Cardiac septum (tissue), 1 donor: ENCODE measurements around the gene TUBAL3. TPM values are rescaled to one million over a fixed set of nuclear protein-coding genes. Genes with fewer than 3 reads are reported as not detected.
A peak's percentile ranks its signal among the peaks of the same experiment; 100 is the strongest.
"Not testable (repeated sequence)": the region's sequence is repeated elsewhere in the genome, so short reads cannot be mapped to it uniquely, and the experiment has no call there.

Experiments
- DNase-seq: peaks from one replicate; pipeline ENCODE4 v3.0.0-alpha.2; 2020; ENCODE audit warnings: low spot score
- intact Hi-C: fragments of 100-400 bp; cut with DNase I; formaldehyde crosslinking; loops from one replicate; pipeline ENCODE4 v1.14.0; 2022
- total RNA-seq: library from RNA; stranded (reverse); fragmentation: NEBNext Ultra II Directional; extraction: Animal tissue kit (Norgen Biotek cat#: 25700); gene quantifications from one replicate; pipeline ENCODE4 v1.2.1, GENCODE V29; 2021
- donor health status: DM: no; HTN: no; CAD: no.

Gene TUBAL3
- total RNA-seq, 1 donor from 2014 or later = 0.40 TPM

DNA sequence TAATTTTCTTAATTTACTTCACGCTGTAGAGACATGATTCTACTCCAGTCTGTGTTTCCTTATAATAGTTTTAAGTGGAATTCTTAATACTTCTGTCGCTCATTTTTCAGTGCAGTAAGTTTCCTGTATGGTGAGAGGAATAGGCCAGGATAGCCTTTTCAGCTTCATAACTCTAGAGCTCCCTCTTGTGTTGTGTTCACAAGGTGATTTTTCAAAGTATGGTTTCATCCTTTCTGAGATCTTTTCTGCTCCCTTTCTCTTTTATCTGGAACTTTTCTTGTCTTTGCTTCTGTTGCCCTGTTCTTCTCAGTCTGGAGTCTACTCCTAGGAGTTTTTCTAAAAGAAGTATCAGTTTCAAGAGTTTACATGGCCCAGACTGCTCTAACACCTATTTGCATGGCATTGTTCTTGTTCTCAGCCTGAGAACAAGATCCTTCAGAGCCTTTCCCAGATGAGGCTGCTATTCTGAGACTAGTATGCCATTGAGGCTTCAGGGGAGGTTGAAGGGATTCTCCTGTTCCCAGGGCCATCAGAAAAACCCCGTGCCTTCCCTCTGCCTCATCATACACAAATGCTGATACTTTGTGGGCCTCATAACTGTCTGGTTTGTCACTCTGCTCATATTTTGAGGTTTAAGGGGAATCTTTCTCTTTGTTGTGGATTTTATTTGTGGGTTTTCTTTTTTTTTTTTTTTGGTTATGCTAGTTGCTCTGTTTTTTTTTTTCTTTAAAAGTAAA, 29.6 kb upstream of the TUBAL3 start:
- no peak for DNase-seq
- intact Hi-C loops = loop anchor here (5.0 kb wide), 2 partner anchors 47 to 587 kb away; no protein-coding TSS in a partner anchor

DNA sequence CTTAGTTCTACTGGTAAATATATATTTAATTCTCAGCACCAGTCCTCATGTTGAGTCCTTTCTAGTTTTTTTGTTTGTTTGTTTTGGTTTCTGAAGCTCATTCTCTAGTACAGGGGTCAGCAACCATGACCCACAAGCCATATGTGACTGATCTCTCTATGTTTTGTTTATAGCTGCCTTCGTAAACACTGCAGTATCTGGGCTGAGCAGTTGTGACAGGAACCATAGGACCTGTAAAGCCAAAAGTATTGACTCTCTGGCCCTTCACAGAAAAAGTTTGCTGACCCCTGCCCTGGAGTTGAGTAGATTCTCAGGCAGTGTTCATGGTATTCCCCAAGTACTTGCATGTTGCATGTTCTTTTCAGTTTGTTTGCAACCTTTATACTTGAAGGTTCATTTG, 28.6 kb upstream of the TUBAL3 start:
- intact Hi-C loops = loop anchor here (5.0 kb wide), 2 partner anchors 46 to 586 kb away; no protein-coding TSS in a partner anchor
- DNase-seq = no peak

DNA sequence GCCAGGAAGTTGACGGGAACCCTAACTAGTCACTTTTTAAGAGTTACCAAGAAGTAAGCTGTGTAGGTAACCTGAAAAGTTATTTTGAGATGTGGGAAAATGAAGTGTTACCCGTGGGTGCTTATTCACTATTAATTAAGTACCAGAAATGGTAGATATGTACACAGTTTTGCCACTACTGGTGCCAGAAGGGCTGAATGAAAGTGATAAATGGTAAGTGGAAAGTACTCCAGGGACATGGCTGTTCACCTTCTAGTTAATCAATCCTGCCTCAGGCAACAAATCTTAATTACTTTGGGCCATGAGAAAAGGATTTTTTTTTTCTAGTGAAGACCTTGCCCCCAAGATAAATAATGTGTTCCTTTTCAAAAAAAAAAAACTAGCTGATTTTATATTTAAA, 23.5 kb upstream of the TUBAL3 start:
- DNase-seq = no peak
- intact Hi-C loops = no loop called here

DNA sequence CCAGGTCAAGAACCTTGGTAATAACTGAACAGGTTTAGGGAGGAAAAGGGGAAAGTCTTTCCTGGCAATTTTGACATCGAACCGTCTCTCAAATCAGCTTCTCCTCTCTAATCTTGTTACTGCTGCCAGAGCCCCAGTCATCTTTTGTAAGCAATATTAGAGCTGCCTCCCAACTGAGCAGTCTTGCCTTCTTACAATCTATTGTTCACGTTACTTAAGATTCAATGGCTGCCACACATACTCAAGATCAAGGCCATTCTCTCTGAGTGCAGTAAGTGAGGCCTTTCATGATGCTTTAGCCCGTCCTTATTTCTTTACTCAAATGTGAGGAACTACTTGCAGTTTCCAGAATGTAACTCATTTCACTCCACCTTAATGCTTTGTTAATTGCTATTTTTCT, 20.1 kb upstream of the TUBAL3 start:
- DNase-seq = no peak
- intact Hi-C loops = no loop called here

DNA sequence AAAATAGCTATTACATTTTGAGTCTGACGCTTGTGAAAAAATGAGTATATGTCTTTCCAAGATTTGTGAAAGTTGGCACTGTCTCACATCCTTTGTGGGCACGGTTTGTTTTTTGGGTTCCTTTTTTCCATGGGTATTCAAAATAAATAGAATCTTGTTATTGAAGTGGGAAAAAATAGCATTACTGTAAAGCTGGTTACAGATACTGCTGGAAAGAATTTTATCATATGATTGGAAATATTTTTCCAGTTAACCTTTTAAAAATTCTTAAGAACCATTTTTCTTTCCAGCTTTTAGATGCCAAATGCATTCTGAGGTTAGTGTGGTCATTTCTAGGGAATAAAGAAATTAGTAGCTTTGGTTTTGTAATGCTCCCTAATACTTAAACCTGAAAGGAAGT, 19.1 kb upstream of the TUBAL3 start:
- intact Hi-C loops = no loop called here
- no peak for DNase-seq

DNA sequence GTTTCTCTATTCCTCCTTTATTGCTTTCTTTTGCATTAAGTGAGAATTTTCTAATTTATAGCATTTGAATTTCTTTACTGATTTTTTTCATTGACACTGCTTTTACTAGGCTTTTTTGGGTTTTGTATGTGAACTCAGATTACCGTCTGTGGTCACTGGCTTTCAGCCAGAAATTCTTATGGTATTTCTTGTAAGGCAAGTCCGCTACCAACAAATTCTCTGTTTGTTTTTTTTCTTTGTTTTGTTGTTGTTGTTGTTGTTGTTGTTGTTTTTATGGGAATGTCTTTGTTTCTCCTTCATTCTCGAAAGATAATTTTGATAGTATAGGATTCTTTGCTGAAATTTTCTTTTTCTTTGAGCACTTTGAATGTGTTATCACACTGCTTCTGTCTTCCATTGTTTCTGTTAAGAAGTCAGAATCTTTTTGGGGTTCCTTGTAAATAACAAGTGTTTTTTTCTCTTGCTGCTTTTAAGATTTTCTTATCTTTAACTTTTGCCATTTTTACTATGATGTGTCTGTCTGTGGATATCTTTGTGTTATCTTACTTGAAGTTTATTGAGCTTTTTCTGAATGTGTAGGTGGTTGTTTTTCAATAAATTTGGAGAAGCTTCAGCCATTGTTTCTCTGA, 15.0 kb upstream of the TUBAL3 start:
- no peak for DNase-seq
- intact Hi-C loops = loop anchor here (10.0 kb wide), 1 partner anchor 575 kb away; no protein-coding TSS in a partner anchor

DNA sequence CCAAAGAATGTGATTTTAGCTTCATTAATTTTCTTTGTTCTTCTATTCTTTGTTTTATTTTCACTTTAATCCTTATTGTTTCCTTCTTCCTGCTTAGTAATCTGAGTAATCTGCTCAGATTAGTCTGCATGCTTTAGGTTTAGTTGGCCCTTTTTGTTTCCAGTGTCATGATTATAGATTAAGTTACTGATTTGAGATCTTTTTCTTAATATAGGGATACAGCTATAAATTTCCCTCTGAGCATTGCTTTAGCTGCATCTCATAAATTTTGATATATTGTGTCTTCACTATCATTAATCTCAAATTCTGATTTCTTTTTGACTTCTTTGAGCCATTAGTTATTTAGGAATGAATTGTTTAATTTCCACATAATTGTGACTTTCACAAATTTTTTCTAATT, 14.0 kb upstream of the TUBAL3 start:
- intact Hi-C loops = loop anchor here (10.0 kb wide), 1 partner anchor 574 kb away; no protein-coding TSS in a partner anchor
- DNase-seq = no peak

DNA sequence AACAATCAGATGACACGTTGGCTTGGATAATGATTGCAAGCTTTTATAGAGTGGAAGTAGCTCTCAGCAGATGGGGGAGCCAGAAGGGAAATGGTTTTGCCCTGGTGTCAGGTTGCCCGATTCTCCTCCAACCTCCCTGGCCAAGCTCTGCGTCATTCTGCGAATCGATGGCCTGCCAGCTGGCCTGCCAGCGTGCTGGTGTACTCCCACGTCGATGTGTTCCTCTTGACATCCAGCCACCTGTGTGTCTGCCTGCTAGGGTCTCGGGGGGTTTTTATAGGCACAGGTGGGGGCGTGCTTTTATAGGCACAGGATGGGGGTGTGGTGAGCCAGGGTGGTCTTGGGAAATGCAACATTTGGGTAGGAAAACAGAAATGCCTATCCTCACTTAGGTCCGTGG, 12.4 kb upstream of the TUBAL3 start:
- no peak for DNase-seq
- intact Hi-C loops = loop anchor here (10.0 kb wide), 1 partner anchor 572 kb away; no protein-coding TSS in a partner anchor

DNA sequence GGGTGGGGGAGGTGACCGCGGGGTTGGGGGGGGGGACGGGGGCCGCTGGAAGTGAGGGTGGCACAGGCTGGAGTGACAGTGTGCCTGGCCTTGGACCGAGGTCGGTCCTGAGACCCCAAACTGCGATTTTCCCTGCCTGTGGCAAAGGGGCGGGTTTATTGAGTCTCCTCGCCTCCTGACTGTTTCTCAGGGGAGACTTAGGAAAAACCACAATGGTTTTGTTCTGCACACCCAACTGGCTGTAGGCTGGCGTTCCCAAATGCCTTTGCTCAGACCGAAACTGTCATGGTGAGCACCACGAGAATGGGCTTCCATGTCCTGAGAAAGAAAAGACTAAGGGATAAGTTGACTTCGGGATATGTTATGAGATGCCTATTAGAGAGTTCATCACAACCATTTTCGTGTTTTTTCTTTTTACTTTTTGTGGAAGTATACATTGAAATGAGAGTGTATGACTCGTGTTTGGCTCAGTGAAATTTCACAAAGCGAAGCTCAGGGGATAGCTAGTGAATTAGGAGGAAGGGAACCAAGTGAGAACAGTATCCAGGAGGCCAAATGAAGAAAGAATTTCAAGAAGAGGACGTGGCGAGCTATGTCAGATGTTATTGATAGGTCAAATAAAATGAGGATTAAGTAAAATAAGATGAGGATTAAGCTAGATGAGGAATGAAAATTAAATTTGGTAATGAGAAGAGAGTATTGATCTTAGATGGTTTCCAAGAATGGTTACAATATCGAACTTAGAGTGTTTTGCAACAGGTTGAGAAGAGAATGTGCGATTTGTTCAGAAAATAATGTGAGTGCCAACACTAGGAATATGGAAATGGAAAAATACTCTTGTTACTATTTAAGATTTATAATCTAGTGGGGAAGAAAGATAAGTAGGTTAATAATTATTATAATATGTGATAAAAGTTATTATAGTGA, 8.6 kb upstream of the TUBAL3 start:
- intact Hi-C loops = loop anchor here (10.0 kb wide), 1 partner anchor 568 kb away; no protein-coding TSS in a partner anchor
- no peak for DNase-seq

DNA sequence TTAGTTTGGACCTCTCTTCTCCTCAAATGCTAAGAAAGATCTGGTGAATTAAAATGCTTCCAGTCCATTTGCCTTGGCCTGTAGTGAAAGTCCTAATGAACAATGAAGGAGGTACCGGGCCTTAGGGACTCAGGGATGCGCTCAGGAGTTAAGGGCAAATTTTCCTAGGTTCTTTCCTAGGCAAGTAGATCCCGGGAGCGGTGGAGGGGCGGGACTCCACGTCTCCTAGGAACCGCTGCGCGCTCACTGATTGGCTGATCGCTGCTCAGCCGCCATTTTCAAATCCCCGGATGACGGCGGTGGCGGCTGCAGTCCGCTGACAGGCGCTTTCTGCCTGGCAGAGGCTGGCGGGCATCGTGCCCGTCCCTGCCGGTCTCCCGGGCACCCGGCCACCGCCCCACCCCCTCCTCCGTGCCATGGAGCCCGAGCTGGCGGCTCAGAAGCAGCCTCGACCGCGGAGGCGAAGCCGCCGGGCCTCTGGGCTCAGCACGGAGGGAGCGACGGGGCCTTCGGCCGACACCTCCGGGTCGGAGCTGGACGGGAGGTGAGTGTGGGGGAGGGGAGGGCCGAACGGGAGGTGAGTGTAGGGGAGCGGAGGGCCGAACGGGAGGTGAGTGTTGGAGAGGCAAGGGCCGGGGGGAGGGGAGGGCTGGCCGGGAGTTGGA, 7.8 kb upstream of the TUBAL3 start, which contains the start of gene NET1:
Gene NET1, plus strand, starts transcription at position 281 of the 665 bp plus-strand sequence. Its CDS starts 136 bp downstream, at position 417.
- intact Hi-C loops = loop anchor here (10.0 kb wide), 1 partner anchor 568 kb away; no protein-coding TSS in a partner anchor
- peak; percentile 92 for DNase-seq

DNA sequence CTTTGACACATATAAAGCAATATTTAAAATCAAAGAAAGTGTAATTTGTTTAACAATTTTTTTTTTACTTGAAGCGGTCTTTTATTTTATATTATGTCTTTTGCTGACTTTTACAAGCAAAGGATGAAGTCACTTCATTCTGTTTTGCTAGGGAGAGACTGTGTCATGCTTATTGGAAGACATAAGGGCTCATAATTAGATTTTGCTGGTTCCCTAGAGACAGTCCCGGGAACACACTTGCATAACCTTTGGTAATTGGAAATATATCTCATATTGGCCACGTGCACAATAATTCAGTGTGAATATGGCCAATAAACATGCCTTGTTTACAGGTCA, 7.3 kb upstream of the TUBAL3 start:
- DNase-seq = no peak
- intact Hi-C loops = loop anchor here (10.0 kb wide), 1 partner anchor 567 kb away; no protein-coding TSS in a partner anchor

DNA sequence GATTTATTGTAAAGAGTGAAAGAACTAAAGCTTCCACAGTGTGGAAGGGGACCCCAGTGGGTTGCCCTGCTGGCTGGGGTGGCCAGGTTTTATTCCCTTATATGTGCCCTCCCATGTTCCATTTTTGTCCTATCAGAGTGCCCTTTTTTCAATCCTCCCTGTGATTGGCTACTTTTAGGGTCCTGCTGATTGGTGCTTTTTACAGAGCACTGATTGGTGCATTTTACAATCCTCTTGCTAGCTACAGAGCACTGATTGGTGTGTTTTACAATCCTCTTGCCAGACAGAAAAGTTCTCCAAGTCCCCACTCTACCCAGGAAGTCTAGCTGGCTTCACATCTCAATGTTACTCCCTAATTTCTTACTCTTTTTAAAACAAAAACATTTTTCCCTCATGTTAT, 6.2 kb upstream of the TUBAL3 start:
- DNase-seq = not testable (repeated sequence)
- intact Hi-C loops = loop anchor here (10.0 kb wide), 1 partner anchor 566 kb away; no protein-coding TSS in a partner anchor

DNA sequence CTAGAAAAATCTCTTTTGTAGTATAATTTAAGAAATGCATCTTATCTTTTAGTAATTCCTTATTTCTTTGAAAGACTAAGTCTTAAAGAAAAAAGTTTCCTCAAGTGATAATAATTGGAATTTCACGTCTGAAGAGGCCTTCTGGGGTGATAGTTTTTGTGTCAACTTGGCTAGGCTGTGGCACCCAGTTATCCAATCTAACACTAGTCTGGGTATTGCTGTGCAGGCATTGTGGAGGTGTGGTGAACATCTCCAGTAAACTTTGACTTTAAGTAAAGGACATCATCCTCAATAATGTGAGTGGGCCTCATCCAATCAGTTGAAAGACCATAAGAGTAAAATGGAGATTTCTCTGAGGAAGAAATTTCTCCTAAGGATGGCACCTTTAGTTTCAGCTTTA, 2.3 kb upstream of the TUBAL3 start:
- intact Hi-C loops = no loop called here
- no peak for DNase-seq

DNA sequence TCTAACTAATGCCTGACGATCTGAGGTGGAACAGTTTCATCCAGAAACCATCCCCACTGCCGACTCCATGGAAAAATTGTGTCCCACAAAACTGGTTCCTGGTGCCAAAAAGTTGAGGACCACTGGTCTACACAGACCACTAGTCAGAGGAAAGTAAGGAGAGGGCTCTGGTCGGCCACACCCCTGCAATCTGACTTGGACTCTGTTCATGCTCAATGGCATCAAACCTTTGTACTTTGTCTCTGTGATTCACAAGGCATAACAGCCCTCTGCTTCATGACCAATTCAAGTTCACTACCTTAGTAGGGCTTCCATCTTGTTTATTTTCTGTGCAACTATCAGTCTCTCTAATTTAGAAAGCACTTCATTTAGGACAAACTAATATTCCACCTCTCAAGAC, 1.8 kb downstream of the TUBAL3 start:
- intact Hi-C loops = no loop called here
- no peak for DNase-seq

DNA sequence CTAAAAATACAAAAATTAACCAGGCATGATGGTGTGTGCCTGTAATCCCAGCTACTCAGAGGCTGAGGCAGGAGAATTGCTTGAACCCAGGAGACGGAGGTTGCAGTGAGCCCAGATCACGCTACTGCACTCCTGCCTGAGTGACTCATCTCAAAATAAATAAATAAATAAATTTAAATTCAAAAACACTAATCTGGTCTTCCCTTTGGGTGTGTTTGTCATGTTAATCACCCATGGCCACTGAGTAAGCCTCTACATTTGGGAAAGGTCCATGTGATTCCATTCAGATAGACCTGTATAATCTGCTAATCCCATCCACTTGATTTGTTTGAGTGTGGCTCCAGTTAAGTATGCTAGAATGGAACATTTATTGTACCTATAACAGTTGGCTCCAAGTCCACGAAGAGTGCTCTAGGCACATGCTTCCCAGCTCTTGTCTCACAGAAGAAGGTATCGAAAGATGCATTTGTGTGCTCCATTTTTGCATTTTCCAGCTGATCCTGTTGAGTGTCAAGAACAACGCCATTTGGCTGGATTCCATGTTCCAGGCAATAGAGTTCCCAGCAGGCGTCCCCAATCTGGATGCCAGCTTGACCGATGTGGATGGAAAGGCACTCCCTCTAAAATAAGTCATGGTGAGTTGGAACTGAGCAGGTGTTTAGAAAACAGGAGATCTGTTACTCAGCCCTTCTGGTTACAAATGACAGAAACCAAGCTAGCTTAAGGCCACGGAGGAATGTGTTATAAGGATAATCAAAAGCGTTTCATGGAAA, 4.0 kb downstream of the TUBAL3 start:
- no peak for DNase-seq
- intact Hi-C loops = no loop called here

DNA sequence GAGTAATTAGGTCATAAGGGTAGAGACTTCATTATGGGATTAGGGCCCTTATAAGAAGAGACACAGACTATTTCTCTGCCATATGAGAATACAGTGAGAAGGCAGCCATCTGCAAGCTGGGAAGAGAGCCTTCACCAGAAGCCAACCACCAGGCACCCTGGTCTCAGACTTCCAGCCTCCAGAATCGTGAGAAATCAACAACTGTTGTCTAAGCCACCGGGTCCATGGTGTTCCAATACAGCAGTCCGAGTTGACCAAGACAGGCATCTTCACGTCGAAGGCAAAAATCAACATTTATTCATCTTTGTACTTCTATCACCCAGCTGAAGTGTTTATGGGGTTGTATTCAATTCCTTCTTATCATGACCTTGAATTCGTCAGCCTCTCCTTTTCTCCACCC, 5.3 kb downstream of the TUBAL3 start:
- no peak for DNase-seq
- intact Hi-C loops = no loop called here

DNA sequence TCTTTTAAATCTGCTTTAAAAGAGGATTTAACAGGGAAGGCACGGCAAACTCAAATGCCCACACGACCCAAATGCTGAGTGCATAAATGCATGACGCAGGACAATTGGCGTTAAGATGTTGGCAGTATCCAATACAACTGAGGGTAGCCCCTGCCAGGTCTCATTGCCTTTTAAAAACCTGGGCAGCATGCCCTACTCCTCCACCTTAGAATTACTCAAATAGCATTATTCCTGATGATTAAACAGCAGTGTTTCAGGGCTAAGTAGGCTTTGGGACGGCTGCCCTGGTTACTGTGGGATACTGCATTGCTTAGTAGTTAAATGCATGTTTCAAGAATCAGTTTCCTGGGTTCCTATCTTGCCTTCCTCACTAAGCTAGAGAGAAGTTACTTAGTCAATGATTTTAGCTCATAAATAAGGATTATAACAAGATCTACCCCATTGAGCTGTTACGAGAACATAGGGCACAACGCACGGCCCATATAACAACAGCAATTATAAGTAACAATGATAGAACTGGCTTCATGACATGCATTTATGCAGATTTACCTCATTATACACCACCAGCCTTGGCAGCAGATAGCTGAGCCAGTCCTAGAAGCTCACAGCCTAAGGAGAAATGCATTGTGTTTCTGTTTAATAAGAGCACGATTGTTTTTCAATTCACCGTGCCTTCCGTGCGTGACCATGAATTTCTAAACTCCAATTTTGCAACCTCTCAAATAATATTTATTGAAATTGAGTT, 7.9 kb downstream of the TUBAL3 start:
- intact Hi-C loops = no loop called here
- DNase-seq = no peak

DNA sequence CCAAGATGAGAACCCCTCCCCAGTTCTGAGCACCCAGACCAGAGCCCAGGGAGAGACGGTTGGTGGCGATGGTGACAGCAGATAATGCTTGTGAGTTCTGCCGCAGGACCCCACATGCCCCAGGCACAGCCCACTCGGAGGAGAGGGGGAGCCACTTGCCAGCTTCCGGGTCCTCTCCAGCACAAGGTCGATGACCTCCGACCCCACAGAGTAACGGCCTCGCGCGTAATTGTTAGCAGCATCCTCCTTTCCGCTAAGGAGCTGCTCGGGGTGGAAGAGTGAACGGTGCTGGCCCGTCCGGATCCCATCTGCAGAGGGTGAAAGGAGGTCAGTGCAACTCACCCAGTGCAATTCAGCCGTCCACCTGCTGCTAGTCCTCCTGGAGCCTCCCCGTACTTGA, 9.5 kb downstream of the TUBAL3 start:
- intact Hi-C loops = no loop called here
- no peak for DNase-seq
